ENCODE measurements around the gene TDRD12.

- TF ChIP-seq, protein P1, sequence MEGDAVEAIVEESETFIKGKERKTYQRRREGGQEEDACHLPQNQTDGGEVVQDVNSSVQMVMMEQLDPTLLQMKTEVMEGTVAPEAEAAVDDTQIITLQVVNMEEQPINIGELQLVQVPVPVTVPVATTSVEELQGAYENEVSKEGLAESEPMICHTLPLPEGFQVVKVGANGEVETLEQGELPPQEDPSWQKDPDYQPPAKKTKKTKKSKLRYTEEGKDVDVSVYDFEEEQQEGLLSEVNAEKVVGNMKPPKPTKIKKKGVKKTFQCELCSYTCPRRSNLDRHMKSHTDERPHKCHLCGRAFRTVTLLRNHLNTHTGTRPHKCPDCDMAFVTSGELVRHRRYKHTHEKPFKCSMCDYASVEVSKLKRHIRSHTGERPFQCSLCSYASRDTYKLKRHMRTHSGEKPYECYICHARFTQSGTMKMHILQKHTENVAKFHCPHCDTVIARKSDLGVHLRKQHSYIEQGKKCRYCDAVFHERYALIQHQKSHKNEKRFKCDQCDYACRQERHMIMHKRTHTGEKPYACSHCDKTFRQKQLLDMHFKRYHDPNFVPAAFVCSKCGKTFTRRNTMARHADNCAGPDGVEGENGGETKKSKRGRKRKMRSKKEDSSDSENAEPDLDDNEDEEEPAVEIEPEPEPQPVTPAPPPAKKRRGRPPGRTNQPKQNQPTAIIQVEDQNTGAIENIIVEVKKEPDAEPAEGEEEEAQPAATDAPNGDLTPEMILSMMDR (IDR thresholded peaks at IDR 0.05), result no peak
- no peak for TF ChIP-seq POLR2A (IDR thresholded peaks at IDR 0.05)
Measured at GRCh38 chr19:32824916-32825608, 105.5 kb downstream of the TDRD12 start.

Data from lower leg skin (tissue), 3 donors.